CD4-positive, alpha-beta T cell (primary cell): Measurements from ENCODE around the gene CEMIP2. TPM values are rescaled to one million over a fixed set of nuclear protein-coding genes. Genes with fewer than 3 reads are reported as not detected.

Source experiments
- ATAC-seq: fragments of 200-7000 bp; cut with Tn5 transposase; one replicate; pipeline ENCODE4 v1.10.0; 2022; ENCODE audit warnings: mild to moderate bottlenecking; ENCODE audit not compliant: poor library complexity
- CTCF ChIA-PET: fragments of 350-600 bp; sonication (Branson Sonifier 250); formaldehyde crosslinking; loops from one replicate; lab custom pipeline; 2021; ENCODE audit warnings: antibody characterized with exemption, inconsistent platforms; lab: Charles Lee
- POLR2A ChIA-PET: fragments of 350-600 bp; sonication (Branson Sonifier 250); formaldehyde crosslinking; loops from one replicate; lab custom pipeline; 2021; ENCODE audit warnings: antibody characterized with exemption, inconsistent platforms; lab: Charles Lee
- DNase-seq, 14 experiments: peaks; one replicate each; pipeline ENCODE4 v3.0.0-alpha.2; 2013 to 2020; ENCODE audit warnings: mixed read lengths in 2 of 14
- H3K27ac ChIP-seq, 2 donors: one replicate each; pipeline versions ENCODE4 v1.5.1 to v1.7.0; 2013; ENCODE audit warnings: low read length in 2 of 2, low read depth in 1 of 2, mild to moderate bottlenecking in 1 of 2
- H3K27me3 ChIP-seq, 2 experiments: 1 replicate in 1 of 2; 2 replicates in 1 of 2; pipeline versions ENCODE4 v1.6.1 to v1.7.0; 2013; ENCODE audit warnings: low read length in 2 of 2, control low read depth in 1 of 2, mild to moderate bottlenecking in 1 of 2, moderate library complexity in 1 of 2; ENCODE audit not compliant: insufficient read depth in 2 of 2, control insufficient read depth in 1 of 2
- H3K36me3 ChIP-seq: one replicate; pipeline ENCODE4 v1.6.1; 2013; ENCODE audit warnings: low read length, control low read depth; ENCODE audit not compliant: insufficient read depth
- H3K4me1 ChIP-seq: one replicate; pipeline ENCODE4 v1.6.1; 2013; ENCODE audit warnings: low read length, control low read depth; ENCODE audit not compliant: insufficient read depth
- H3K4me3 ChIP-seq: one replicate; pipeline ENCODE4 v1.5.1; 2013; ENCODE audit warnings: mild to moderate bottlenecking, low read length, moderate library complexity
- H3K9me3 ChIP-seq, 2 experiments: 1 replicate in 1 of 2; 2 replicates in 1 of 2; pipeline versions ENCODE4 v1.6.1 to v1.7.0; 2013; ENCODE audit warnings: low read length in 2 of 2, mild to moderate bottlenecking in 2 of 2, control low read depth in 1 of 2, moderate library complexity in 1 of 2; ENCODE audit not compliant: control insufficient read depth in 1 of 2, insufficient read depth in 1 of 2
- H3K27ac Mint-ChIP-seq: one replicate; pipeline ENCODE4 v1.8.0; 2020; ENCODE audit warnings: mixed read lengths
- H3K27me3 Mint-ChIP-seq: one replicate; pipeline ENCODE4 v1.8.0; 2021; ENCODE audit warnings: mixed read lengths
- H3K36me3 Mint-ChIP-seq: one replicate; pipeline ENCODE4 v1.8.0; 2021; ENCODE audit warnings: low read depth, mixed read lengths
- H3K4me1 Mint-ChIP-seq: one replicate; pipeline ENCODE4 v1.8.0; 2021; ENCODE audit warnings: low read depth, mixed read lengths
- H3K4me3 Mint-ChIP-seq: one replicate; pipeline ENCODE4 v1.8.0; 2020; ENCODE audit warnings: mild to moderate bottlenecking, mixed read lengths
- H3K9me3 Mint-ChIP-seq: one replicate; pipeline ENCODE4 v1.8.0; 2020; ENCODE audit warnings: mixed read lengths
- CTCF ChIP-seq: fragments of 200-600 bp; IDR thresholded peaks from one replicate; pipeline ENCODE4 v1.8.0; 2022; ENCODE audit warnings: antibody characterized with exemption, mild to moderate bottlenecking
- intact Hi-C, 2 experiments: fragments of 100-400 bp; cut with DNase I in 1 of 2; cut with micrococcal nuclease in 1 of 2; formaldehyde crosslinking; loops; one replicate each; pipeline versions ENCODE4 v1.15.1 to v1.9.0; 2023 to 2025; cut with DNase I, micrococcal nuclease
- total RNA-seq, 174 experiments: library from RNA in 2 of 174; stranded (reverse) in 2 of 174; gene quantifications; one replicate each; pipeline ENCODE4 v1.2.3 and lab custom pipeline; 2021 to 2026

CEMIP2 gene
- total RNA-seq, 2 experiments from 2014 or later: 301 to 305 TPM

- DNase-seq (no peak), ATAC-seq (no peak)
- Mint-ChIP-seq H3K4me1 (peaks cover 17% of the 10 kb centered on the region), H3K27me3 (no peaks in the 10 kb centered on the region), H3K9me3 (no peaks in the 10 kb centered on the region), H3K36me3 (no peaks in the 10 kb centered on the region), H3K27ac (no peak overlapping the region), H3K4me3 (no peak overlapping the region)
- Histone ChIP-seq H3K9me3 (no peaks in the 10 kb centered on the region), H3K27ac (no peak overlapping the region), H3K27me3 (no peaks in the 10 kb centered on the region), H3K4me1 (peaks cover 11% of the 10 kb centered on the region), H3K36me3 (no peaks in the 10 kb centered on the region), H3K4me3 (no peak overlapping the region)
- TF ChIP-seq CTCF: no peak
- intact Hi-C loops: no loop called here
- POLR2A ChIA-PET: interaction anchor here (1.9 kb wide), 1 partner anchor 10 kb away, joined by 7 read pairs; no protein-coding TSS in a partner anchor
- CTCF ChIA-PET: no interaction called here
Measured at GRCh38 chr9:71637375-71637774, 130.9 kb downstream of the CEMIP2 start.

GRCh38 chr9:71636143-71636839, 132.0 kb downstream of the CEMIP2 start:
- H3K9me3 Mint-ChIP-seq: no peaks in the 10 kb centered on the region
- Histone ChIP-seq H3K27ac (no peak overlapping the region), H3K4me1 (peaks cover 11% of the 10 kb centered on the region), H3K9me3 (no peaks in the 10 kb centered on the region), H3K27me3 (no peaks in the 10 kb centered on the region), H3K36me3 (no peaks in the 10 kb centered on the region), H3K4me3 (no peak overlapping the region)
- intact Hi-C loops: no loop called here
- H3K27me3 Mint-ChIP-seq: no peaks in the 10 kb centered on the region
- no peak overlapping the region for H3K27ac Mint-ChIP-seq
- TF ChIP-seq CTCF: no peak
- POLR2A ChIA-PET: no interaction called here
- peaks cover 17% of the 10 kb centered on the region for H3K4me1 Mint-ChIP-seq
- no peaks in the 10 kb centered on the region for H3K36me3 Mint-ChIP-seq
- DNase-seq (no peak), ATAC-seq (no peak)
- no peak overlapping the region for H3K4me3 Mint-ChIP-seq
- CTCF ChIA-PET: no interaction called here

- DNase-seq: no peak
- Mint-ChIP-seq H3K36me3 (no peaks in the 10 kb centered on the region), H3K27ac (no peak overlapping the region), H3K4me1 (peaks cover 17% of the 10 kb centered on the region), H3K9me3 (no peaks in the 10 kb centered on the region), H3K27me3 (no peaks in the 10 kb centered on the region), H3K4me3 (no peak overlapping the region)
- Histone ChIP-seq H3K27me3 (no peaks in the 10 kb centered on the region), H3K4me1 (peaks cover 6% of the 10 kb centered on the region), H3K9me3 (no peaks in the 10 kb centered on the region), H3K4me3 (no peak overlapping the region), H3K36me3 (no peaks in the 10 kb centered on the region), H3K27ac (no peak overlapping the region)
- POLR2A ChIA-PET: no interaction called here
- no peak for TF ChIP-seq CTCF
- ATAC-seq: no peak
- CTCF ChIA-PET: no interaction called here
- intact Hi-C loops: no loop called here
Measured at GRCh38 chr9:71634752-71635151, 133.6 kb downstream of the CEMIP2 start.

Other genes with a start within 250 kb of the CEMIP2 start
- gene ABHD17B, start 142.7 kb upstream of the CEMIP2 start, total RNA-seq: 10 to 100 TPM; 17.9 to 19.1 TPM
- 1 to 10 TPM; 3.4 to 3.5 TPM for gene C9orf85, start 143.1 kb upstream of the CEMIP2 start, total RNA-seq